ENCODE results near the gene CEMIP.

CEMIP gene

GRCh38 chr15:80787316-80787715 lies 8.1 kb downstream of the CEMIP start:
- no peak for DNase-seq (ENCODE audit: low spot score)

GRCh38 chr15:80788536-80788935 lies 9.4 kb downstream of the CEMIP start:
- no peak for DNase-seq (ENCODE audit: low spot score)

- DNase-seq (ENCODE audit: low spot score), result no peak
Measured at GRCh38 chr15:80789296-80789695, 10.1 kb downstream of the CEMIP start.

GRCh38 chr15:80789796-80790195 lies 10.6 kb downstream of the CEMIP start:
- no peak for DNase-seq (ENCODE audit: low spot score)

GRCh38 chr15:80790236-80790635 lies 11.1 kb downstream of the CEMIP start:
- DNase-seq (ENCODE audit: low spot score), result no peak

- DNase-seq (ENCODE audit: low spot score), result no peak
Measured at GRCh38 chr15:80791004-80791403, 11.8 kb downstream of the CEMIP start.

GRCh38 chr15:80796407-80796806 lies 17.2 kb downstream of the CEMIP start:
- DNase-seq (ENCODE audit: low spot score), result no peak

GRCh38 chr15:80798911-80799310 lies 19.7 kb downstream of the CEMIP start:
- DNase-seq (ENCODE audit: low spot score), result no peak

GRCh38 chr15:80800067-80800466 lies 20.9 kb downstream of the CEMIP start:
- DNase-seq (ENCODE audit: low spot score), result no peak

GRCh38 chr15:80801891-80802680 lies 22.9 kb downstream of the CEMIP start:
- no peak for DNase-seq (ENCODE audit: low spot score)

GRCh38 chr15:80803580-80804525 lies 24.7 kb downstream of the CEMIP start:
- DNase-seq (ENCODE audit: low spot score), result peak; percentile 18

GRCh38 chr15:80804970-80805495 lies 25.9 kb downstream of the CEMIP start:
- DNase-seq (ENCODE audit: low spot score), result no peak

GRCh38 chr15:80811781-80812315 lies 32.7 kb downstream of the CEMIP start:
- no peak for DNase-seq (ENCODE audit: low spot score)

GRCh38 chr15:80815106-80815505 lies 35.9 kb downstream of the CEMIP start:
- DNase-seq (ENCODE audit: low spot score), result no peak

- no peak for DNase-seq (ENCODE audit: low spot score)
Measured at GRCh38 chr15:80816049-80816653, 37.0 kb downstream of the CEMIP start.

GRCh38 chr15:80816936-80817335 lies 37.8 kb downstream of the CEMIP start:
- DNase-seq (ENCODE audit: low spot score), result no peak

GRCh38 chr15:80817901-80818300 lies 38.7 kb downstream of the CEMIP start:
- no peak for DNase-seq (ENCODE audit: low spot score)

- DNase-seq (ENCODE audit: low spot score), result no peak
Measured at GRCh38 chr15:80819001-80819400, 39.8 kb downstream of the CEMIP start.

GRCh38 chr15:80820092-80820491 lies 40.9 kb downstream of the CEMIP start:
- no peak for DNase-seq (ENCODE audit: low spot score)

- no peak for DNase-seq (ENCODE audit: low spot score)
Measured at GRCh38 chr15:80822256-80822655, 43.1 kb downstream of the CEMIP start.

- DNase-seq (ENCODE audit: low spot score), result no peak
Measured at GRCh38 chr15:80822676-80823075, 43.5 kb downstream of the CEMIP start.

- DNase-seq (ENCODE audit: low spot score), result no peak
Measured at GRCh38 chr15:80823120-80823519, 44.0 kb downstream of the CEMIP start.
